ENCODE results near the gene RWDD3. TPM values are rescaled to one million over a fixed set of nuclear protein-coding genes. Genes with fewer than 3 reads are reported as not detected.

Gene RWDD3
- total RNA-seq, 4 donors from 2014 or later, result 3.7 to 13.1 (median 5.6) TPM

DNA sequence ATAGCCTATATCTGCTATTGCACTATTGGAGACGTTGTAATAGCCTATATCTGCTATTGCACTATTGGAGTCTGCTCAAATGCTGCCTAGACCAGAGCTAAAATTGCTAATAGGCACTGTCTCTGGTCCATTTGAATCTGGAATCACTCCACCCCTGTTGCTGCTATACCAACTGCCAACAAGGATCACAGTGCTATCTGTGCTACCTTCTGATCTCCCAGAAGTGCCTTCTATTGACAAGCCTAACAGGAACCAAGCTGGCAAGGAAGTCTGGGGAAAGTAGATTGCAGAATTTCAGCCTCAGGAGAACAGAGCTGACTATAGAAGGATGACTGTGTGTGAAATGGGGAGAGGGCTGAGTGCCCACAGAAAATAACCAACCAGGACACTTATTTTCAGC lies 15.9 kb downstream of the RWDD3 start:
- ATAC-seq (ENCODE audit: low FRiP score) (no peak), DNase-seq (ENCODE audit: low spot score) (no peak)
- TF ChIP-seq, protein P1, sequence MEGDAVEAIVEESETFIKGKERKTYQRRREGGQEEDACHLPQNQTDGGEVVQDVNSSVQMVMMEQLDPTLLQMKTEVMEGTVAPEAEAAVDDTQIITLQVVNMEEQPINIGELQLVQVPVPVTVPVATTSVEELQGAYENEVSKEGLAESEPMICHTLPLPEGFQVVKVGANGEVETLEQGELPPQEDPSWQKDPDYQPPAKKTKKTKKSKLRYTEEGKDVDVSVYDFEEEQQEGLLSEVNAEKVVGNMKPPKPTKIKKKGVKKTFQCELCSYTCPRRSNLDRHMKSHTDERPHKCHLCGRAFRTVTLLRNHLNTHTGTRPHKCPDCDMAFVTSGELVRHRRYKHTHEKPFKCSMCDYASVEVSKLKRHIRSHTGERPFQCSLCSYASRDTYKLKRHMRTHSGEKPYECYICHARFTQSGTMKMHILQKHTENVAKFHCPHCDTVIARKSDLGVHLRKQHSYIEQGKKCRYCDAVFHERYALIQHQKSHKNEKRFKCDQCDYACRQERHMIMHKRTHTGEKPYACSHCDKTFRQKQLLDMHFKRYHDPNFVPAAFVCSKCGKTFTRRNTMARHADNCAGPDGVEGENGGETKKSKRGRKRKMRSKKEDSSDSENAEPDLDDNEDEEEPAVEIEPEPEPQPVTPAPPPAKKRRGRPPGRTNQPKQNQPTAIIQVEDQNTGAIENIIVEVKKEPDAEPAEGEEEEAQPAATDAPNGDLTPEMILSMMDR (IDR thresholded peaks at IDR 0.05), result no peak

DNA sequence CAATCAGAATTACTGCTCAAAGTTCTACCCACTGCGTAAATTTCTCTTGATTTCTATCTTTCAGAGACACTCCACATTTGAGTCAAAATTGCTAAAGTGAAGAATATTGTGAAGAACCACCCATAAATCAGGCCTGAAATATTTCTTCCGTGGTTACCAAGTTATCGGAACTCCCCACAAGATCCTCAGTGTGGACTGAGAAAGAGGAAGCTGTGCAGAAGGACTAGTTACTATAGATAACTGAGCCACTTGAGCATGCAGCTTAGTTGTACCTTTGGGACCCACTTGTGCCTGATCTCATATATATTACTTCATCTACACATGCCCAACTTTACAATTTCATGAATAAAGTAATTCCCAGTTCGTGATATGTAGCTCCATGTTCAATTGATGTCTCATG lies 18.4 kb downstream of the RWDD3 start:
- no peak for ATAC-seq (ENCODE audit: low FRiP score)
- no peak for DNase-seq (ENCODE audit: low spot score)
- TF ChIP-seq, protein P1 (IDR thresholded peaks at IDR 0.05), result no peak

DNA sequence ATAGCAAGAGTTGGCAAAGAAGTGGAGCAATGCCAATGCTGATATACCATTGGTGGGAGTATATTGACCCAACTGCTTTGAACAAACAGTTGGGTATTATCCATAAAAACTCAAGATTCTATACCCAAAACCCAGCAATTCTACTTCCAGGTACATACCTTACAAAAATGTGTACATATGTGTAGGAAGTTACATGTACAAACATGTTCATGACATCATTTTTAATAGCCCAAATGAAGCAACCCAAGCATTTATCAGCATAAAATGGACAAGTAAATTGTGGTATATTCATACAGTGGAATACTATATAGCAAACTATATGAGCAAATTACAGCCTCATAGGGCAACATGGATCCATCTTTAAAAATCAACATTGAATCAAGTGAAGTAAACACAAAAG lies 20.9 kb downstream of the RWDD3 start:
- TF ChIP-seq, protein P1 (IDR thresholded peaks at IDR 0.05), result no peak
- no peak for ATAC-seq (ENCODE audit: low FRiP score)
- DNase-seq (ENCODE audit: low spot score), result no peak

DNA sequence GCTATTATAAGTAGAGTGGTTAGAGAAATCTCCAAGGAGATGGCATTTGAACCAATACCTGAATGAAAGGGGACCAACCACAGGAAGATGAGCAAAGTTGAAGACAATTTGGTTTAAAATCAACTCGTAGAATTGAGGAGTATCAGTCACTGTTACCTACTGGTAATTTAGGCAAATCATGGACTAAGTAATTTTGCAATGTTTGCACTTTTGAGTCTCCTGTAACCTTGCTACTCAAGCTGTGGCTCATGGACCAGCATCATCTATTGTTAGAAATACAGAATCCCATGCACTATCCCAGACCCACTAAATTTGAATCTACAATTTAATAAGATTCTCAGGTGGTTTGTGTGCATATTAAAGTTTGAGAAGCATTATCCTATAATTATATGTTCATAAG lies 21.8 kb downstream of the RWDD3 start:
- ATAC-seq (ENCODE audit: low FRiP score) (no peak), DNase-seq (ENCODE audit: low spot score) (no peak)
- TF ChIP-seq, protein P1 (IDR thresholded peaks at IDR 0.05), result no peak

DNA sequence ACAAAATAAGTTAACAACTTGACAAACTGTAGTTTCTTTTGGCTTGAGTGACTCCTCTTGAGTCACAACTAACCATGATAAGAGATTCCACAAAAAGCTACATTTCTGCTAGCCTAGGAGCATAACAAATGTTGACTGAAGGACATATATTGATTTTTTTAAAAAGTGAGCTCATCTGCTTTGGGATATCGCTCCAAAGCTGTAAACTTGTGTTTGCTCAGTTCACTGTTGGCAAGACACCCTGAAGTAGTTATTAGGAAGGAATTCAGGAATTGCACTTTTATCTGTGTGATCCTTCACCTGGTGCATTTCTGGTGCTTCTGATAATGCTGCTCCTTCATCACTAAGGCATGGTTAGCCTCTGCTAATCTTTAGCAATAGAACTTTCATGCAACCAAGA lies 23.7 kb downstream of the RWDD3 start:
- TF ChIP-seq, protein P1 (IDR thresholded peaks at IDR 0.05), result no peak
- no peak for DNase-seq (ENCODE audit: low spot score)
- ATAC-seq (ENCODE audit: low FRiP score), result no peak

GRCh38 chr1:95259245-95259644 lies 25.2 kb downstream of the RWDD3 start:
- TF ChIP-seq, protein P1 (IDR thresholded peaks at IDR 0.05), result no peak
- no peak for ATAC-seq (ENCODE audit: low FRiP score)
- no peak for DNase-seq (ENCODE audit: low spot score)

GRCh38 chr1:95262913-95263312 lies 28.9 kb downstream of the RWDD3 start:
- DNase-seq (ENCODE audit: low spot score), result no peak
- TF ChIP-seq, protein P1 (IDR thresholded peaks at IDR 0.05), result no peak
- ATAC-seq (ENCODE audit: low FRiP score), result no peak
